A673 (cell line): ENCODE measurements around the gene ERVFRD-1. TPM values are rescaled to one million over a fixed set of nuclear protein-coding genes. Genes with fewer than 3 reads are reported as not detected.

Source experiments
- BruUV-seq: library from RNA; stranded (reverse); fragments of 400-500 nt; replicated peaks from 2 replicates; lab custom pipeline; 2021; lab: Mats Ljungman, UMichigan
- CTCF ChIA-PET: fragments of 300-600 bp; sonication (Branson Sonifier 250); formaldehyde crosslinking; loops from one replicate; lab custom pipeline; 2022; ENCODE audit warnings: antibody characterized with exemption; lab: Charles Lee
- POLR2A ChIA-PET: fragments of 300-600 bp; sonication (Branson Sonifier 250); formaldehyde crosslinking; loops from one replicate; lab custom pipeline; 2022; ENCODE audit warnings: antibody characterized with exemption; ENCODE audit not compliant: low non-redundant PET; lab: Charles Lee
- DNase-seq: peaks from one replicate; pipeline ENCODE4 v3.0.0-alpha.2; 2015; ENCODE audit warnings: low spot score
- H3K27ac ChIP-seq: fragments of 200-600 bp; sonication (generic); 2 replicates; pipeline ENCODE4 v1.5.1; 2016; ENCODE audit warnings: mixed run types, low read depth, mild to moderate bottlenecking, mixed read lengths, antibody characterized with exemption, low read length; ENCODE audit not compliant: poor library complexity, severe bottlenecking
- H3K27me3 ChIP-seq: fragments of 200-600 bp; sonication (generic); replicated peaks from 2 replicates; pipeline ENCODE4 v1.6.1; 2017; ENCODE audit warnings: mixed run types, low read depth, mild to moderate bottlenecking, mixed read lengths, antibody characterized with exemption, low read length; ENCODE audit not compliant: insufficient read depth, poor library complexity
- H3K36me3 ChIP-seq: fragments of 200-600 bp; sonication (generic); 2 replicates; pipeline ENCODE4 v1.6.1; 2016; ENCODE audit warnings: mixed run types, mild to moderate bottlenecking, mixed read lengths, antibody characterized with exemption, low read length; ENCODE audit not compliant: insufficient read depth, poor library complexity, severe bottlenecking
- H3K4me1 ChIP-seq: fragments of 200-600 bp; sonication (generic); 2 replicates; pipeline ENCODE4 v1.6.1; 2017; ENCODE audit warnings: mixed run types, mild to moderate bottlenecking, mixed read lengths, antibody characterized with exemption, low read length; ENCODE audit not compliant: insufficient read depth, poor library complexity, severe bottlenecking
- H3K4me3 ChIP-seq: fragments of 200-600 bp; sonication (generic); 2 replicates; pipeline ENCODE4 v1.5.1; 2016; ENCODE audit warnings: low read depth, mixed run types, mild to moderate bottlenecking, mixed read lengths, low read length; ENCODE audit not compliant: poor library complexity, severe bottlenecking
- H3K9me3 ChIP-seq: fragments of 200-600 bp; sonication (generic); 2 replicates; pipeline ENCODE4 v1.6.1; 2016; ENCODE audit warnings: mixed run types, low read depth, mild to moderate bottlenecking, mixed read lengths, antibody characterized with exemption, low read length; ENCODE audit not compliant: poor library complexity, severe bottlenecking
- CTCF ChIP-seq: fragments of 300-800, 200-600 bp; sonication (generic); conservative IDR thresholded peaks from 2 replicates; pipeline ENCODE4 v1.5.1; 2017; ENCODE audit warnings: low read depth, mild to moderate bottlenecking, antibody characterized with exemption, low read length, moderate library complexity, mixed read lengths
- EZH2 ChIP-seq: fragments of 200-600 bp; sonication (generic); IDR thresholded peaks from 2 replicates; pipeline ENCODE4 v1.6.1; 2017; ENCODE audit warnings: borderline replicate concordance, low read depth, mild to moderate bottlenecking, mixed read lengths, antibody characterized with exemption, low read length; ENCODE audit not compliant: poor library complexity, severe bottlenecking
- intact Hi-C: fragments of 100-400 bp; cut with micrococcal nuclease; formaldehyde crosslinking; loops from one replicate; pipeline ENCODE4 v1.10.0; 2022; ENCODE audit not compliant: unreplicated experiment
- total RNA-seq: library from RNA; stranded (reverse); gene quantifications from 2 replicates; pipeline ENCODE4 v1.2.3, GENCODE V29; 2021

Gene ERVFRD-1
- total RNA-seq, 1 experiment from 2014 or later: 0.11 TPM

- CTCF ChIA-PET: no interaction called here
- POLR2A ChIA-PET: no interaction called here
- Histone ChIP-seq H3K36me3 (no peaks in the 10 kb centered on the region), H3K4me1 (no peaks in the 10 kb centered on the region), H3K9me3 (no peaks in the 10 kb centered on the region), H3K27ac (no peak overlapping the region), H3K4me3 (no peak overlapping the region), H3K27me3 (no peaks in the 10 kb centered on the region)
- BruUV-seq: no TSS peak
- intact Hi-C loops: no loop called here
- DNase-seq: no peak
- TF ChIP-seq CTCF: no peak
- TF ChIP-seq EZH2: no peak
Observed at GRCh38 chr6:11062083-11062482, 49.4 kb downstream of the ERVFRD-1 start.

- no TSS peak for BruUV-seq
- Histone ChIP-seq H3K4me3 (no peak overlapping the region), H3K27me3 (no peaks in the 10 kb centered on the region), H3K27ac (no peak overlapping the region), H3K36me3 (no peaks in the 10 kb centered on the region), H3K4me1 (no peaks in the 10 kb centered on the region), H3K9me3 (no peaks in the 10 kb centered on the region)
- ChIA-PET POLR2A (no interaction called here), CTCF (no interaction called here)
- DNase-seq: no peak
- intact Hi-C loops: no loop called here
- no peak for TF ChIP-seq EZH2
- no peak for TF ChIP-seq CTCF
Observed at GRCh38 chr6:11058406-11058805, 53.1 kb downstream of the ERVFRD-1 start.

GRCh38 chr6:11056871-11057270 is 54.7 kb downstream of the ERVFRD-1 start:
- intact Hi-C loops: no loop called here
- no peaks in the 10 kb centered on the region for H3K27me3 ChIP-seq
- no peaks in the 10 kb centered on the region for H3K36me3 ChIP-seq
- H3K4me3 ChIP-seq: no peak overlapping the region
- H3K9me3 ChIP-seq: no peaks in the 10 kb centered on the region
- ChIA-PET CTCF (no interaction called here), POLR2A (no interaction called here)
- TF ChIP-seq EZH2: no peak
- TF ChIP-seq CTCF: no peak
- BruUV-seq: no TSS peak
- H3K4me1 ChIP-seq: no peaks in the 10 kb centered on the region
- H3K27ac ChIP-seq: no peak overlapping the region
- no peak for DNase-seq
